ENCODE data around the gene NFKBIE.
A peak's percentile ranks its signal among the peaks of the same experiment; 100 is the strongest.

The NFKBIE gene

DNA sequence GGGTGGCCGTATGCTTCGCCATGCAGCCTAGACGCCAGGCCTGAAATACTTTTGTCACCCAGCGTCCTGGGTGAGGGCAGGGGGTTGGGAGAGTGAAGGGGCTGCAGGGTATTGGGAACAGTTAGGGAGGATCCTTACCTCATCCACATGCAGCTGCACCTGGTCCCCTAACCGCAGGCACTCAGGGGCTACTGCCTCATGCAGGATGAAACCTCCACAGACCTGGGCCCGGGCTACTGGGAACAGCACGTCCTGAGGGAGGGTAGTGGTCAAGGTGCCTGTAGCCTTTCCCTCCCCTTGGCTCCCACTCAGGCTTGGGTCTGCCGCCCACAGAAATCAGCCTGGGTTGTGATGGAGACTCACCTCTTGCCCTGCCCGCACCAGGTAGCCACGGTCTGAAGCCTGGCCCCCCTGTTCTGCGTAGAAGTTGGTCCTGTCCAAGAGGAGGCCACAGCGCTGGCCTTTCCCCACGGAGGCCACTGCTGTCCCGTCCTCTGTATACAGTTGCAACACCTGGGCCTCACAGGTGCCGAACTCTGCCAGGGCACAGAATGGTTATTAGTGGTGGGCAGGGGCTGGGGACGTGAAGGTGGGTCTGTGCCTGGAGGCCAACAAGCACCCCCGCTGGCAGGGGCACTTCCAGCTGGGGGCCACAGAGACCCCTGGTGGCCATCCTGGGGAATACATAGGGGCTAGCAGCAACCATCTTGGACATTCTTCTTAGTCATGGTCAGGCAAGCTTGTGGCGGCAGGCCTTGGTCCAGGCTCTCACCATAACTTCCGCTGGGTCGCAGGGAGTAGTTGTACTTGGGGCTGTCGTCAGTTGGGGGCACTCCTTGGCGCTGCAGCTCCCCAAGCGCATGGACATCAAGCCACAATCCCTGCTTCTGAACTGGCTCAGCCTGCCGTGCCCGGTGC, 39.2 kb upstream of the NFKBIE start:
- TF ChIP-seq, protein P1, sequence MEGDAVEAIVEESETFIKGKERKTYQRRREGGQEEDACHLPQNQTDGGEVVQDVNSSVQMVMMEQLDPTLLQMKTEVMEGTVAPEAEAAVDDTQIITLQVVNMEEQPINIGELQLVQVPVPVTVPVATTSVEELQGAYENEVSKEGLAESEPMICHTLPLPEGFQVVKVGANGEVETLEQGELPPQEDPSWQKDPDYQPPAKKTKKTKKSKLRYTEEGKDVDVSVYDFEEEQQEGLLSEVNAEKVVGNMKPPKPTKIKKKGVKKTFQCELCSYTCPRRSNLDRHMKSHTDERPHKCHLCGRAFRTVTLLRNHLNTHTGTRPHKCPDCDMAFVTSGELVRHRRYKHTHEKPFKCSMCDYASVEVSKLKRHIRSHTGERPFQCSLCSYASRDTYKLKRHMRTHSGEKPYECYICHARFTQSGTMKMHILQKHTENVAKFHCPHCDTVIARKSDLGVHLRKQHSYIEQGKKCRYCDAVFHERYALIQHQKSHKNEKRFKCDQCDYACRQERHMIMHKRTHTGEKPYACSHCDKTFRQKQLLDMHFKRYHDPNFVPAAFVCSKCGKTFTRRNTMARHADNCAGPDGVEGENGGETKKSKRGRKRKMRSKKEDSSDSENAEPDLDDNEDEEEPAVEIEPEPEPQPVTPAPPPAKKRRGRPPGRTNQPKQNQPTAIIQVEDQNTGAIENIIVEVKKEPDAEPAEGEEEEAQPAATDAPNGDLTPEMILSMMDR (IDR thresholded peaks at IDR 0.05; ENCODE audit: insufficient read depth, low read length, poor library complexity, severe bottlenecking), result peak; percentile 90
- peaks cover 52% of the 10 kb centered on the region for H3K36me3 ChIP-seq (ENCODE audit: control insufficient read depth, insufficient read depth, low read length)
- H3K4me3 ChIP-seq (replicated peaks; ENCODE audit: low read depth, low read length), result no peak overlapping the region
- no peaks in the 10 kb centered on the region for H3K27me3 ChIP-seq (replicated peaks; ENCODE audit: control insufficient read depth, insufficient read depth, low read length)
- DNase-seq (ENCODE audit: extremely low read depth, insufficient read length), result no peak

DNA sequence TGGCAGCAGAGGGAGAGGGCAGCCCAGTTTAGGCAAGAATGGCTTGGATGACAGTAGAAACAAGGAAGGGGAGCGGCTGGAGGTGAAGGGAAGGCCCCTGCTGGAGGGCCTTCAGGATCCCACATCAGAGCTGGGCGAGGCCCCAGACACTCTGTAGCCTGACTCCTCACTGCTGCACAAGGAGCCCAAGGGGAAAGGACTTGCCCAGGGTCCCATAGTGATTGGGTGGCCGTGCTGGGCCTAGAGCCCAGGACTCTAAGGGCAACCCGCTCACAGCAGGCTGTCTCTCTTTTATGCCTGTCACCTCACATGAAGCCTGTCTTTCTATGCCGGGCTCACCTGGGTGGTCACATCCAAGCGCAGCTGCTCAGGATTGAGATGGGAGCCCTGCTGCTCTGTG, 38.5 kb upstream of the NFKBIE start:
- DNase-seq (ENCODE audit: extremely low read depth, insufficient read length), result no peak
- H3K36me3 ChIP-seq (ENCODE audit: control insufficient read depth, insufficient read depth, low read length), result peaks cover 47% of the 10 kb centered on the region
- no peaks in the 10 kb centered on the region for H3K27me3 ChIP-seq (replicated peaks; ENCODE audit: control insufficient read depth, insufficient read depth, low read length)
- TF ChIP-seq, protein P1 (IDR thresholded peaks at IDR 0.05; ENCODE audit: insufficient read depth, low read length, poor library complexity, severe bottlenecking), result no peak
- H3K4me3 ChIP-seq (replicated peaks; ENCODE audit: low read depth, low read length), result no peak overlapping the region

DNA sequence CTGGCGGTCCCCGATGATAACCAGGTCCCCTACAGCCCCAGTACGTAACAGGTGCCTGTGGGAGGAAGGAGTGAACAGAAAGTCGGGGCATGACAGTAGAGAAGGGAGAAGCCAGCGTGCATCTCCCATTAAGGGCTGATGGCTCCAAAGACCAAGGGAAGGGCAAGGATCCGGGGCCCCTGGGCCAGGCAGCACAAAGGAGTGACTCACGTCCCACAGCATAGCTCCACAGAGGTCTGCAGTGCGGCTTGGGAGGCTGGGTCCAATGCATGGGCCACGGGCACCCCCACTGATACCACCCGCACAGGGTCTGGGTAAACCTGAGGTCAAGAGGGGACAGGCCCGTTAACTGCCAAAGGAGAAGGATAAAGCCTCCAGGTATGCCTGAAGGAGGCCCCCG, 37.5 kb upstream of the NFKBIE start:
- H3K27me3 ChIP-seq (replicated peaks; ENCODE audit: control insufficient read depth, insufficient read depth, low read length), result 0 out of 2 replicates have a peak, but pooled peaks cover 1% of the 10 kb centered on the region
- peaks cover 47% of the 10 kb centered on the region for H3K36me3 ChIP-seq (ENCODE audit: control insufficient read depth, insufficient read depth, low read length)
- no peak for DNase-seq (ENCODE audit: extremely low read depth, insufficient read length)
- H3K4me3 ChIP-seq (replicated peaks; ENCODE audit: low read depth, low read length), result no peak overlapping the region
- TF ChIP-seq, protein P1 (IDR thresholded peaks at IDR 0.05; ENCODE audit: insufficient read depth, low read length, poor library complexity, severe bottlenecking), result no peak

DNA sequence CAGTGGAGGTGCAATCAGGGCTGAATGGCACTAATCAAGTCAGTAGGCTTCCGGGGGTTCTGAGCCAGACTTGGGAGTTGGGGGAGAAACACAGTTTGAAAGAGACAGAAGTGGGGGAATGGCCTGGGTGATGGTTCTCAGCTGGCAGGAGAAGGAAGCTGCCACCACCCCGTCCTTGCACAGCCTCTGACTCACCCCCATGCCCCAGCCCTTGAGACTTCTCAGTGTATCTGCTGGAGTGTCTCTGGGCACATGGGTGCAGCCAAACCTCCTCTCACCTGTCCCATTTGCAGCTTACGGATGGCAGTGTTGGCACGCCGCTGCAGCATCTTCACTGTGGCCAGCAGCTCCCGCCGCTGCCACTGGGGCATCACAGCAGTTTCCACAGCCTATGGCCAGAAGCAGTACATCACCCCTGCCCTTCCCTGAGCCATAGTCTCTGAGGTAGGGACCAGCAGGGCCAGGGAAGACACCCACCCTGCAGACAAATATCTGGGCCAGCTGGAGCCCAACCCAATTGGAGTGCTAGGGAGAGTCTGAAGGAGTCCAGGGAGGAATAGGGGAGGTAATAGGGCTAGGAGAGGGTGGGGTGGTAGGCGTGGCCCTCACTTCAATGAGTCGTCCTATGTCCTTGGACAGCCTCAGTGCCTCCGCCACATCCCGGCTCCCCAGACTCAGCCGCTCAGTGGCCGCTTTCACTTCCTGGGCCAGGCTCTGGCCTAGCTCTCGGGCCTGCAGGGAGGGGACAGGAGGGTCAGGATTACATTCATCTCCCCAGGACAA, 36.6 kb upstream of the NFKBIE start:
- no peak overlapping the region for H3K4me3 ChIP-seq (replicated peaks; ENCODE audit: low read depth, low read length)
- H3K36me3 ChIP-seq (ENCODE audit: control insufficient read depth, insufficient read depth, low read length), result peaks cover 41% of the 10 kb centered on the region
- DNase-seq (ENCODE audit: extremely low read depth, insufficient read length), result no peak
- TF ChIP-seq, protein P1 (IDR thresholded peaks at IDR 0.05; ENCODE audit: insufficient read depth, low read length, poor library complexity, severe bottlenecking), result no peak
- H3K27me3 ChIP-seq (replicated peaks; ENCODE audit: control insufficient read depth, insufficient read depth, low read length), result 0 out of 2 replicates have a peak, but pooled peaks cover 1% of the 10 kb centered on the region

GRCh38 chr6:44301106-44301505, 35.8 kb upstream of the NFKBIE start:
- no peak for DNase-seq (ENCODE audit: extremely low read depth, insufficient read length)
- TF ChIP-seq, protein P1 (IDR thresholded peaks at IDR 0.05; ENCODE audit: insufficient read depth, low read length, poor library complexity, severe bottlenecking), result no peak
- Histone ChIP-seq H3K27me3 (replicated peaks; ENCODE audit: control insufficient read depth, insufficient read depth, low read length) (0 out of 2 replicates have a peak, but pooled peaks cover 1% of the 10 kb centered on the region), H3K4me3 (replicated peaks; ENCODE audit: low read depth, low read length) (no peak overlapping the region), H3K36me3 (ENCODE audit: control insufficient read depth, insufficient read depth, low read length) (peaks cover 35% of the 10 kb centered on the region)
